ENCODE results near the gene COG8. TPM values are rescaled to one million over a fixed set of nuclear protein-coding genes. Genes with fewer than 3 reads are reported as not detected.
A peak's percentile ranks its signal among the peaks of the same experiment; 100 is the strongest.

The COG8 gene
- total RNA-seq, 1 donor from 2014 or later: 31.1 TPM

- H3K9me3 ChIP-seq: no peaks in the 10 kb centered on the region
- TF ChIP-seq CTCF (IDR thresholded peaks at IDR 0.05): no peak
- H3K27me3 ChIP-seq (ENCODE audit: low read depth): no peaks in the 10 kb centered on the region
- H3K4me1 ChIP-seq: peaks cover 40% of the 10 kb centered on the region
- intact Hi-C loops (cut with DNase I): no loop called here
- H3K36me3 ChIP-seq: peaks cover 79% of the 10 kb centered on the region
- ATAC-seq: no peak
- DNase-seq: no peak
- H3K4me3 ChIP-seq: no peak overlapping the region
- no peak overlapping the region for H3K27ac ChIP-seq
Observed at GRCh38 chr16:69326172-69326873, 13.0 kb downstream of the COG8 start.

DNA sequence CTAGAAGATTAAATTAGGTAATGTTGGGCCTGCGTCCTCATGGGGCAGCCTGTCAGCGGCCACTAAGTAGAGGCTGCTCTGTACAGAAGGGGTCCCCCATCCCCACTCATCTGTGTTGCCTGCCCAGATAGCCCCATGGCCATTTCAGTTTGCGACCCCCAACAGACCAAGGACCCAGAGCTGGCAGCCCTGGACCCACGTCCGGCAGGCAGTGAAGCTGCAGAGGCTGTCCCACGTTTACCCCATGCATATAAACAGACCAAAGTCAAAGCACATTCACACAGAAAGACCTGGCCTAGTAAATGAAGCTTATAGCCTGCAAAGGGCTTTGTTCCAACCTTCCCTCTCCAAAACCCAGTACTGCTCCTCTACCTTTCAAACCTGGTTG is 13.6 kb downstream of the COG8 start:
- DNase-seq (no peak), ATAC-seq (no peak)
- peaks cover 84% of the 10 kb centered on the region for H3K36me3 ChIP-seq
- H3K4me3 ChIP-seq: no peak overlapping the region
- TF ChIP-seq CTCF (IDR thresholded peaks at IDR 0.05): no peak
- H3K27me3 ChIP-seq (ENCODE audit: low read depth): no peaks in the 10 kb centered on the region
- H3K9me3 ChIP-seq: no peaks in the 10 kb centered on the region
- H3K4me1 ChIP-seq: peaks cover 36% of the 10 kb centered on the region
- intact Hi-C loops (cut with DNase I): no loop called here
- no peak overlapping the region for H3K27ac ChIP-seq

DNA sequence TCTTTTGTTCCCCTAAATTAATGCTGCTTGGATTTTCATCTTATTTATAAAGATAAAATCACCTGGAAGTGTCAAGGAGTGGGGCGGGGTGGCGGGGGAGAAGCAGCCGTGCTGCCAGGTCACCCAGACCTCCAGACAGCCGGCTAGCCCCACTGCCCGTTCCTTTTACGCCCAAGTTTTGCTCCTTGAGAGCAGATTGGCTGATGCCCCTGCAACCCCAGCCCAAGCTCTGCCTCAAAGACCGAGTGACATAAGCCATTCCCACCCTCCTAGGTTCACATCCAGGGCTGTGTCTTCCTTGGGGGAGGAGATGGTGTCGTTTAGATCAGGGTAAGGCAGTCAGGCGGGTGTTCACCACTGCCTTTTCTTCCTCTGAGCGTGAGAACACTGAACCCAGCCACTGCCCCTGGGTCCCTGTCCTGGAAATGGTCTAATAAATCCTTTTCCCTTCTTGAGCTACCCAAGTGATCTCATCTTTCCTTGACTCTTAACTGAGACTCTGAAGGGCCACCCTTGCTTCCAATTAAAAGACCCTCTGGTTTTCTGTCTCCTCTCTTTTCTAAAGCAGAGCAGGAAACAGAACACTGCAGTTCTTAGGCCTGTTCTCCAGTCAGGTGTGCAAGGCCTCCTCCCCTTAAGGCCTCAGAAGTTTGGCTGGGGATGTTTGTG is 14.6 kb downstream of the COG8 start:
- Histone ChIP-seq H3K4me1 (peaks cover 33% of the 10 kb centered on the region), H3K27me3 (ENCODE audit: low read depth) (no peaks in the 10 kb centered on the region), H3K36me3 (peaks cover 95% of the 10 kb centered on the region), H3K9me3 (no peaks in the 10 kb centered on the region), H3K27ac (no peak overlapping the region), H3K4me3 (no peak overlapping the region)
- no peak for ATAC-seq
- TF ChIP-seq CTCF (IDR thresholded peaks at IDR 0.05): no peak
- DNase-seq: no peak
- intact Hi-C loops (cut with DNase I): no loop called here

GRCh38 chr16:69324013-69324531 is 15.3 kb downstream of the COG8 start:
- Histone ChIP-seq H3K27me3 (ENCODE audit: low read depth) (no peaks in the 10 kb centered on the region), H3K9me3 (no peaks in the 10 kb centered on the region), H3K4me1 (peaks cover 27% of the 10 kb centered on the region), H3K4me3 (no peak overlapping the region), H3K27ac (no peak overlapping the region), H3K36me3 (peaks cover 100% of the 10 kb centered on the region)
- TF ChIP-seq CTCF (IDR thresholded peaks at IDR 0.05): no peak
- intact Hi-C loops (cut with DNase I): no loop called here
- ATAC-seq: peak; percentile 65 to 78
- peak; percentile 84 for DNase-seq

DNA sequence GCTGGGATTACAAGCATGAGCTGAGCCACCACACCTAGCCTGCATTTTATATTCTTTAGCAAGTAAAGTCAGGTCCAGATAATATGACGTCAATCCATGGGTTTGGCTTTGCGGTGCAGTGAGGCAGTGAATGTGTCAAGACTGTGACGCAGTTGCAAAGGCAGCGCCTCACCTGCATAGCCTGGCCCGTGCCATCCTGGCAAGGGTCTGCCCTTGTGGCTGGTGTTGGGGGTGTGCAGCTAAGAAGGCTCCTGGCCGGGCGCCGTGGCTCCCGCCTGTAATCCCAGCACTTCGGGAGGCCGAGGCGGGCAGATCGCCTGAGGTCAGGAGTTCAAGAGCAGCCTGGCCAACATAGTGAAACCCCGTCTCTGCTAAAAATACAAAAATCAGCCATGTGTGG is 15.9 kb downstream of the COG8 start:
- no peak for DNase-seq
- peaks cover 100% of the 10 kb centered on the region for H3K36me3 ChIP-seq
- intact Hi-C loops (cut with DNase I): no loop called here

More for the DNA sequence above, 15.9 kb downstream of the COG8 start:
- Histone ChIP-seq H3K27me3 (ENCODE audit: low read depth) (no peaks in the 10 kb centered on the region), H3K27ac (no peak overlapping the region), H3K9me3 (no peaks in the 10 kb centered on the region), H3K4me3 (no peak overlapping the region), H3K4me1 (peaks cover 20% of the 10 kb centered on the region)
- TF ChIP-seq CTCF (IDR thresholded peaks at IDR 0.05): no peak
- no peak for ATAC-seq
